ENCODE results near the gene EIF2B2.

- TF ChIP-seq SUZ12 (IDR thresholded peaks at IDR 0.05; ENCODE audit: extremely low read depth, insufficient read depth, insufficient read length) (no peak), YY1 (IDR thresholded peaks at IDR 0.05; ENCODE audit: insufficient read depth, insufficient read length) (no peak)
Observed at GRCh38 chr14:75042035-75042434, 39.3 kb downstream of the EIF2B2 start.

Data from NT2/D1 (cell line).